PC-3 (cell line): ENCODE data around the gene ZNF611. TPM values are rescaled to one million over a fixed set of nuclear protein-coding genes. Genes with fewer than 3 reads are reported as not detected.
"Not testable (repeated sequence)": the region's sequence is repeated elsewhere in the genome, so short reads cannot be mapped to it uniquely, and the experiment has no call there.

Source experiments
- ATAC-seq: fragments of 200-7000 bp; cut with Tn5 transposase; 2 replicates; pipeline ENCODE4 v1.9.1; 2020; ENCODE audit warnings: mild to moderate bottlenecking, moderate library complexity
- BruUV-seq: library from RNA; stranded (reverse); fragments of 400-500 nt; replicated peaks from 2 replicates; lab custom pipeline; 2021; lab: Mats Ljungman, UMichigan
- CTCF ChIA-PET: fragments of 300-600 bp; sonication (Branson Sonifier 250); formaldehyde crosslinking; loops from one replicate; lab custom pipeline; 2022; ENCODE audit warnings: antibody characterized with exemption; lab: Charles Lee
- POLR2A ChIA-PET: fragments of 300-600 bp; sonication (Branson Sonifier 250); formaldehyde crosslinking; loops from one replicate; lab custom pipeline; 2022; ENCODE audit warnings: antibody characterized with exemption; ENCODE audit not compliant: unreplicated experiment; lab: Charles Lee
- DNase-seq: peaks from one replicate; pipeline ENCODE4 v3.0.0-alpha.2; 2015
- H2AFZ ChIP-seq: fragments of 300-600 bp; sonication (generic); 2 replicates; pipeline ENCODE4 v1.6.0; 2016; ENCODE audit warnings: antibody characterized with exemption, low read length
- H3F3A ChIP-seq: fragments of 300-600 bp; sonication (generic); one replicate; pipeline ENCODE4 v1.6.0; 2017; ENCODE audit warnings: antibody characterized with exemption, low read length, control low read depth, mild to moderate bottlenecking; ENCODE audit not compliant: unreplicated experiment
- H3K27ac ChIP-seq: fragments of 300-600 bp; sonication (generic); 2 replicates; pipeline ENCODE4 v1.5.1; 2016; ENCODE audit warnings: mild to moderate bottlenecking, low read length
- H3K27me3 ChIP-seq: fragments of 300-600 bp; sonication (generic); 2 replicates; pipeline ENCODE4 v1.6.1; 2016; ENCODE audit warnings: low read length, mixed read lengths
- H3K36me3 ChIP-seq: fragments of 300-600 bp; sonication (generic); 2 replicates; pipeline ENCODE4 v1.6.1; 2016; ENCODE audit warnings: low read depth, mixed run types, low read length, mixed read lengths
- H3K4me1 ChIP-seq: fragments of 300-600 bp; sonication (generic); 2 replicates; pipeline ENCODE4 v1.5.1; 2016; ENCODE audit warnings: low read length; ENCODE audit not compliant: insufficient read depth
- H3K4me2 ChIP-seq: fragments of 300-600 bp; sonication (generic); 2 replicates; pipeline ENCODE4 v1.6.0; 2016; ENCODE audit warnings: low read length
- H3K4me3 ChIP-seq: fragments of 300-600 bp; sonication (generic); 2 replicates; pipeline ENCODE4 v1.5.1; 2016; ENCODE audit warnings: mild to moderate bottlenecking, low read length, mixed read lengths
- H3K79me2 ChIP-seq: fragments of 300-600 bp; sonication (generic); 2 replicates; pipeline ENCODE4 v1.6.1; 2017; ENCODE audit warnings: low read length, mixed read lengths
- H3K9ac ChIP-seq: fragments of 300-600 bp; sonication (generic); 2 replicates; pipeline ENCODE4 v1.6.0; 2016; ENCODE audit warnings: mild to moderate bottlenecking, low read length
- H3K9me2 ChIP-seq: fragments of 300-600 bp; sonication (generic); replicated peaks from 2 replicates; pipeline ENCODE4 v1.6.1; 2016; ENCODE audit warnings: mixed run types, low read length, mixed read lengths
- H3K9me3 ChIP-seq: fragments of 300-600 bp; sonication (generic); 2 replicates; pipeline ENCODE4 v1.6.1; 2016; ENCODE audit warnings: low read length, mixed read lengths
- H4K20me1 ChIP-seq: fragments of 300-600 bp; sonication (generic); 2 replicates; pipeline ENCODE4 v1.6.1; 2016; ENCODE audit warnings: low read length, mixed read lengths
- EZH2 ChIP-seq: fragments of 300-600 bp; sonication (generic); IDR thresholded peaks from one replicate; pipeline ENCODE4 v1.6.1; 2017; ENCODE audit warnings: antibody characterized with exemption, mild to moderate bottlenecking, low read length; ENCODE audit not compliant: unreplicated experiment
- EZH2phosphoT487 ChIP-seq: fragments of 300-600 bp; sonication (generic); IDR thresholded peaks from 2 replicates; pipeline ENCODE4 v1.6.1; 2018; ENCODE audit warnings: mild to moderate bottlenecking, antibody characterized with exemption, low read length, borderline replicate concordance
- intact Hi-C: fragments of 100-400 bp; cut with micrococcal nuclease; formaldehyde crosslinking; loops from 2 replicates; pipeline ENCODE4 v1.9.0; 2023
- total RNA-seq: library from RNA; depleted of rRNA; stranded (reverse); fragments of >200 nt; gene quantifications from 2 replicates; pipeline ENCODE4 v1.2.3, GENCODE V29; 2014
- TF ChIP-seq, protein P1 (sequence below): fragments of 300-600 bp; sonication (generic); conservative IDR thresholded peaks from 2 replicates; pipeline ENCODE4 v1.5.1; 2017; ENCODE audit warnings: antibody characterized with exemption, low read depth, mild to moderate bottlenecking, low read length

Gene ZNF611
- total RNA-seq, 1 experiment from 2014 or later = 8.4 TPM

DNA sequence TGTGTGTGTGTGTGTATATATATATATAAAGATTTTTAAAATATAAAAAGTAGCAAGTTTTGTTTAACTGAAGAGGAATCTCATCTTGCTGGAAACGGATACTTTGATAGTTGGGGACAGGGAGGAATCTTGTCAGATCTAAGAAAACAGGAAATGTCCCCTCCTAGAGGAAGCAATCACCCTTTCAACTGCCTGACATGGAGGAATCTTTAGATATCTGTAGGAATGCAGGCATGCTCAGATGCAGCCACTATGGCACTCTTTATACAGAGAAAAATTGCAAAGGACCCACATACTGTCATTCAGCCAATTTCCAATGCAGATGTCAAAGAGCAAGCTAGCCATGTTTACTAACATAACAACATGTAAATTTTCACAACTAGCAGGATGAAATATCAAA, 38.8 kb downstream of the ZNF611 start:
- H3K36me3 ChIP-seq = no peaks in the 10 kb centered on the region; the same call in 1 of the 2 replicates
- H3K79me2 ChIP-seq = no peaks in the 10 kb centered on the region
- CTCF ChIA-PET = no interaction called here
- no TSS peak for BruUV-seq
- DNase-seq (no peak), ATAC-seq (no peak)
- H2AFZ ChIP-seq = no peak overlapping the region
- H3K4me2 ChIP-seq = no peak overlapping the region
- no peaks in the 10 kb centered on the region for H4K20me1 ChIP-seq
- TF ChIP-seq, protein P1, sequence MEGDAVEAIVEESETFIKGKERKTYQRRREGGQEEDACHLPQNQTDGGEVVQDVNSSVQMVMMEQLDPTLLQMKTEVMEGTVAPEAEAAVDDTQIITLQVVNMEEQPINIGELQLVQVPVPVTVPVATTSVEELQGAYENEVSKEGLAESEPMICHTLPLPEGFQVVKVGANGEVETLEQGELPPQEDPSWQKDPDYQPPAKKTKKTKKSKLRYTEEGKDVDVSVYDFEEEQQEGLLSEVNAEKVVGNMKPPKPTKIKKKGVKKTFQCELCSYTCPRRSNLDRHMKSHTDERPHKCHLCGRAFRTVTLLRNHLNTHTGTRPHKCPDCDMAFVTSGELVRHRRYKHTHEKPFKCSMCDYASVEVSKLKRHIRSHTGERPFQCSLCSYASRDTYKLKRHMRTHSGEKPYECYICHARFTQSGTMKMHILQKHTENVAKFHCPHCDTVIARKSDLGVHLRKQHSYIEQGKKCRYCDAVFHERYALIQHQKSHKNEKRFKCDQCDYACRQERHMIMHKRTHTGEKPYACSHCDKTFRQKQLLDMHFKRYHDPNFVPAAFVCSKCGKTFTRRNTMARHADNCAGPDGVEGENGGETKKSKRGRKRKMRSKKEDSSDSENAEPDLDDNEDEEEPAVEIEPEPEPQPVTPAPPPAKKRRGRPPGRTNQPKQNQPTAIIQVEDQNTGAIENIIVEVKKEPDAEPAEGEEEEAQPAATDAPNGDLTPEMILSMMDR = no peak
- TF ChIP-seq EZH2phosphoT487 = no peak
- no peak for TF ChIP-seq EZH2
- no peaks in the 10 kb centered on the region; the same call in 1 of the 2 replicates for H3K9me3 ChIP-seq
- H3K4me3 ChIP-seq = no peak overlapping the region
- H3K27ac ChIP-seq = no peak overlapping the region
- no peaks in the 10 kb centered on the region for H3K9me2 ChIP-seq
- no peaks in the 10 kb centered on the region for H3F3A ChIP-seq
- POLR2A ChIA-PET = no interaction called here
- no peaks in the 10 kb centered on the region for H3K27me3 ChIP-seq
- no peak overlapping the region for H3K9ac ChIP-seq
- intact Hi-C loops = no loop called here
- peaks cover 2% of the 10 kb centered on the region; the same call in 1 of the 2 replicates for H3K4me1 ChIP-seq

DNA sequence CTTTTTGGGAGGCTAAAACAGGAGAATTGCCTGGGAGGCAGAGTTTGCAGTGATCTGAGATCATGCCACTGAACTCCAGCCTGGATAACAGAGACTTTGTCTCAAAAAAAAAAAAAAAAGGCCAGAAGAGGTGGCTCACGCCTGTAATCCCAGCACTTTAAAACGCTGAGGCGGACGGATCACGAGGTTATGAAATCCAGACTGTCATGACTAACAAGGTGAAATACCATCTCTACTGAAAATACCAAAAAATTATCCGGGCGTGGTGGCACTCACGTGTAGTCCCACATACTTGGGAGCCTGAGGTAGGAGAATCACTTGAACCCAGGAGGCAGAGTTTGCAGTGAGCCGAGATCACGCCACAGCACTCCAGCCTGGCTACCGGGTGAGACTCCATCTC, 39.9 kb downstream of the ZNF611 start:
- TF ChIP-seq EZH2phosphoT487 (no peak), EZH2 (no peak)
- TF ChIP-seq, protein P1 = no peak
- no peak overlapping the region for H3K9ac ChIP-seq
- H3K79me2 ChIP-seq = peaks cover 4% of the 10 kb centered on the region
- H3K27ac ChIP-seq = no peak overlapping the region
- no peak overlapping the region for H2AFZ ChIP-seq
- no peaks in the 10 kb centered on the region; the same call in 1 of the 2 replicates for H3K9me3 ChIP-seq
- ChIA-PET POLR2A (no interaction called here), CTCF (no interaction called here)
- ATAC-seq = no peak
- H3K4me3 ChIP-seq = no peak overlapping the region
- no peaks in the 10 kb centered on the region for H3K27me3 ChIP-seq
- intact Hi-C loops = loop anchor here (5.0 kb wide), 1 partner anchor 58 kb away; the partner anchor contains the start of gene ZNF83
- H4K20me1 ChIP-seq = no peaks in the 10 kb centered on the region
- no TSS peak for BruUV-seq
- no peak overlapping the region for H3K4me2 ChIP-seq
- peaks cover 6% of the 10 kb centered on the region; the same call in 1 of the 2 replicates for H3K4me1 ChIP-seq
- no peaks in the 10 kb centered on the region for H3K9me2 ChIP-seq
- no peaks in the 10 kb centered on the region for H3F3A ChIP-seq
- no peaks in the 10 kb centered on the region for H3K36me3 ChIP-seq
- DNase-seq = no peak

DNA sequence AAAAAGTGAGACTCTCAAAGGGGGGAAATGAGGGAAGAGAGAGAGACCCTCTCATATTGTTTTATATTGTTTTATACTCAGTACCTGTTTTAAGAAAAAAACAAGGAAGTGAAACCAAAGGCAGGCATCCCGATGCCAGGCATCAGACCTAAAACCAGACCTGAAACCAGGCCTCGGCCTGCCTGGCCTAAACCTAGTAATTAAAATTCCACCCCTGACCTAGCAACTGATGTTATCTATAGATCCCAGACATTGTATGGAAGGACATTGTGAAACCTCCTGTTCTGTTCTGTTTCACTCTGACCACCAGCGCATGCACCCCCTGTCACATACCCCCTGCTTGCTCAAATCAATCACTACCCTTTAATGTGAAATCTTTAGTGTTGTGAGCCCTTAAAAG, 40.6 kb downstream of the ZNF611 start:
- BruUV-seq, DNase-seq, ATAC-seq, H3K4me1 ChIP-seq, H3F3A ChIP-seq, POLR2A ChIA-PET, H3K27ac ChIP-seq, H3K9me2 ChIP-seq, H3K4me2 ChIP-seq, H2AFZ ChIP-seq, H3K9ac ChIP-seq, CTCF ChIA-PET, H3K36me3 ChIP-seq, H3K4me3 ChIP-seq, H3K9me3 ChIP-seq, H3K27me3 ChIP-seq, H4K20me1 ChIP-seq: not testable (repeated sequence)
- intact Hi-C loops = loop anchor here (5.0 kb wide), 1 partner anchor 57 kb away; the partner anchor contains the start of gene ZNF83
- H3K79me2 ChIP-seq = peaks cover 10% of the 10 kb centered on the region
